Measurements from ENCODE around the gene FEZ2.

Gene FEZ2

DNA sequence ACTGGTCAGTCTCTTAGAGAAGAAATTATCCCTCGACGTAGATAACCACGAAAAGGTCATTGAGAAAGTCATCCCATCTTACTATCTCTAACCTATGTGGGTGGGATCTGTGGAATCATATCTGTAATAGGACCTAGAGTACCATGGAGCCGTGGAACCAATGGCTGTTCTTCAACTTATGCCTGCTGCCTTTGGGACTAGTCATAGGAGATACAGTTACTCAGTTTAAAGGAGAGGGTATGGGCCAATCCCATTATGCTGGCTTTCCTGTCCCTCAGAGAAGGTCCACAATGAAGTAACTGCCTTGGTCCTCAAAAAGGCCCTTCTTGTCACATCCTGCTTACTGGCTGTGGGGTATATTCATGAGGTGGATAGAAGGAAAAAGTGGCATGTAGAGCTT is 77.5 kb downstream of the FEZ2 start:
- POLR2A ChIA-PET = no interaction called here
- DNase-seq (ENCODE audit: low read depth, low spot score) = no peak
- TF ChIP-seq, protein P1, sequence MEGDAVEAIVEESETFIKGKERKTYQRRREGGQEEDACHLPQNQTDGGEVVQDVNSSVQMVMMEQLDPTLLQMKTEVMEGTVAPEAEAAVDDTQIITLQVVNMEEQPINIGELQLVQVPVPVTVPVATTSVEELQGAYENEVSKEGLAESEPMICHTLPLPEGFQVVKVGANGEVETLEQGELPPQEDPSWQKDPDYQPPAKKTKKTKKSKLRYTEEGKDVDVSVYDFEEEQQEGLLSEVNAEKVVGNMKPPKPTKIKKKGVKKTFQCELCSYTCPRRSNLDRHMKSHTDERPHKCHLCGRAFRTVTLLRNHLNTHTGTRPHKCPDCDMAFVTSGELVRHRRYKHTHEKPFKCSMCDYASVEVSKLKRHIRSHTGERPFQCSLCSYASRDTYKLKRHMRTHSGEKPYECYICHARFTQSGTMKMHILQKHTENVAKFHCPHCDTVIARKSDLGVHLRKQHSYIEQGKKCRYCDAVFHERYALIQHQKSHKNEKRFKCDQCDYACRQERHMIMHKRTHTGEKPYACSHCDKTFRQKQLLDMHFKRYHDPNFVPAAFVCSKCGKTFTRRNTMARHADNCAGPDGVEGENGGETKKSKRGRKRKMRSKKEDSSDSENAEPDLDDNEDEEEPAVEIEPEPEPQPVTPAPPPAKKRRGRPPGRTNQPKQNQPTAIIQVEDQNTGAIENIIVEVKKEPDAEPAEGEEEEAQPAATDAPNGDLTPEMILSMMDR (IDR thresholded peaks at IDR 0.05; ENCODE audit: insufficient read depth, low read length, missing control alignments) = no peak
- CTCF ChIA-PET = interaction anchor here (1.2 to 1.3 kb wide), 3 partner anchors 8 to 139 kb away, joined by 3 to 4 read pairs (median 4); no protein-coding TSS in a partner anchor
- no peak overlapping the region for H3K4me3 ChIP-seq (ENCODE audit: low read depth, low read length)

GRCh38 chr2:36516136-36516870 is 81.7 kb downstream of the FEZ2 start:
- TF ChIP-seq, protein P1 (IDR thresholded peaks at IDR 0.05; ENCODE audit: insufficient read depth, low read length, missing control alignments) = no peak
- ChIA-PET POLR2A (interaction anchor here (0.9 to 1.0 kb wide), 3 partner anchors 9 to 56 kb away, joined by 3 to 7 read pairs (median 3); no protein-coding TSS in a partner anchor), CTCF (interaction anchor here (1.2 to 1.6 kb wide), 5 partner anchors 9 to 165 kb away, joined by 3 to 6 read pairs (median 4); no protein-coding TSS in a partner anchor)
- DNase-seq (ENCODE audit: low read depth, low spot score) = peak; percentile 66
- no peak overlapping the region for H3K4me3 ChIP-seq (ENCODE audit: low read depth, low read length)

- DNase-seq (ENCODE audit: low read depth, low spot score) = no peak
Observed at GRCh38 chr2:36515538-36515937, 82.4 kb downstream of the FEZ2 start.

GRCh38 chr2:36513661-36514060 is 84.3 kb downstream of the FEZ2 start:
- ChIA-PET POLR2A (no interaction called here), CTCF (interaction anchor here (0.7 to 2.3 kb wide), 4 partner anchors 17 to 161 kb away, joined by 3 to 6 read pairs (median 4); no protein-coding TSS in a partner anchor)
- TF ChIP-seq, protein P1 (IDR thresholded peaks at IDR 0.05; ENCODE audit: insufficient read depth, low read length, missing control alignments) = no peak
- no peak for DNase-seq (ENCODE audit: low read depth, low spot score)
- H3K4me3 ChIP-seq (ENCODE audit: low read depth, low read length) = no peak overlapping the region

More at GRCh38 chr2:36515538-36515937, 82.4 kb downstream of the FEZ2 start:
- TF ChIP-seq, protein P1 (IDR thresholded peaks at IDR 0.05; ENCODE audit: insufficient read depth, low read length, missing control alignments) = no peak
- no peak overlapping the region for H3K4me3 ChIP-seq (ENCODE audit: low read depth, low read length)
- ChIA-PET POLR2A (interaction anchor here (0.9 to 1.0 kb wide), 2 partner anchors 9 to 22 kb away, joined by 3 to 7 read pairs; no protein-coding TSS in a partner anchor), CTCF (interaction anchor here (1.2 to 1.6 kb wide), 5 partner anchors 8 to 164 kb away, joined by 3 to 6 read pairs (median 4); no protein-coding TSS in a partner anchor)

DNA sequence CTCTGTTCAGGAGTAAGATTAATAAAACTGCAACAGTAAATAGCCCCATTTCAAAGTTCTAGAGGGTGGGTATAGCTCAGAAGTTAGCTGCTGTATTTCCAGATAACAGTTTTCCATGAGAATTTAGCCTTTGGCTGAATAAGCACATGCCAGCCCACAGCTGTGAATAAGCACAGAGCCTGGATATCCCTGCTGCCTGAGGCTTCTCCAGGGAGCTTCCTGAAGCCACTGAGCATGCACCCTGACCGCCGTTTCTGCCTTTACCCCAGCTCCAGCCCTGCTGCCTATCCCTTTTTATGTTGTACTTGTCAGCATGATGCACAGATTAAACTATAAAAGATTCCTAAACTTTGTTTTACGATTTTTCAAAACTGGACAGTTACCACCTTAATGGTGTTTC is 85.3 kb downstream of the FEZ2 start:
- CTCF ChIA-PET = interaction anchor here (0.9 to 2.3 kb wide), 7 partner anchors 8 to 160 kb away, joined by 3 to 6 read pairs (median 3); no protein-coding TSS in a partner anchor
- POLR2A ChIA-PET = no interaction called here
- TF ChIP-seq, protein P1 (IDR thresholded peaks at IDR 0.05; ENCODE audit: insufficient read depth, low read length, missing control alignments) = no peak
- H3K4me3 ChIP-seq (ENCODE audit: low read depth, low read length) = no peak overlapping the region
- DNase-seq (ENCODE audit: low read depth, low spot score) = no peak

All from AG04449 (cell line).